DND-41 (cell line): ENCODE data around the gene GSC2.

Experiments
- ATAC-seq: fragments of 200-7000 bp; cut with Tn5 transposase; 3 replicates; pipeline ENCODE4 v1.9.1; 2021; ENCODE audit warnings: low read depth; ENCODE audit not compliant: insufficient read depth
- DNase-seq: peaks from one replicate; pipeline ENCODE4 v3.0.0-alpha.2; 2020
- H2AFZ ChIP-seq: 2 replicates; pipeline ENCODE4 v1.6.0; 2012; ENCODE audit warnings: low read depth, low read length
- H3K27ac ChIP-seq: 2 replicates; pipeline ENCODE4 v1.5.1; 2012; ENCODE audit warnings: low read length, inconsistent platforms
- H3K27me3 ChIP-seq: fragments of 200-600 bp; sonication (generic); 2 replicates; pipeline ENCODE4 v1.6.0; 2012; ENCODE audit warnings: low read length, mild to moderate bottlenecking, inconsistent platforms; ENCODE audit not compliant: insufficient read depth, poor library complexity
- H3K36me3 ChIP-seq: 2 replicates; pipeline ENCODE4 v1.5.1; 2012; ENCODE audit warnings: low read length, inconsistent platforms; ENCODE audit not compliant: insufficient read depth
- H3K4me1 ChIP-seq: 2 replicates; pipeline ENCODE4 v1.5.1; 2012; ENCODE audit warnings: mild to moderate bottlenecking, low read length; ENCODE audit not compliant: insufficient read depth
- H3K4me2 ChIP-seq: 2 replicates; pipeline ENCODE4 v1.6.0; 2012; ENCODE audit warnings: mild to moderate bottlenecking, moderate library complexity, low read length, inconsistent platforms; ENCODE audit not compliant: insufficient read depth
- H3K4me3 ChIP-seq, 2 experiments: fragments of 200-600 bp in 1 of 2; shearing (Covaris generic) in 1 of 2; 2 replicates each; pipeline ENCODE4 v1.5.1; 2012 to 2016; ENCODE audit warnings: inconsistent platforms in 2 of 2, low read length in 2 of 2, mild to moderate bottlenecking in 2 of 2, low read depth in 1 of 2, moderate library complexity in 1 of 2
- H3K79me2 ChIP-seq: 2 replicates; pipeline ENCODE4 v1.6.0; 2012; ENCODE audit warnings: low read length, inconsistent platforms; ENCODE audit not compliant: insufficient read depth
- H3K9ac ChIP-seq: 2 replicates; pipeline ENCODE4 v1.6.0; 2012; ENCODE audit warnings: low read depth, mild to moderate bottlenecking, inconsistent platforms, low read length, moderate library complexity
- H3K9me3 ChIP-seq: 2 replicates; pipeline ENCODE4 v1.5.1; 2012; ENCODE audit warnings: low read length, moderate library complexity, mild to moderate bottlenecking, inconsistent platforms; ENCODE audit not compliant: insufficient read depth, severe bottlenecking
- H4K20me1 ChIP-seq: 2 replicates; pipeline ENCODE4 v1.6.0; 2012; ENCODE audit warnings: low read length; ENCODE audit not compliant: insufficient read depth
- CTCF ChIP-seq: IDR thresholded peaks from 2 replicates; pipeline ENCODE4 v1.5.1; 2012; ENCODE audit warnings: borderline replicate concordance, low read length, moderate library complexity, mild to moderate bottlenecking; ENCODE audit not compliant: poor library complexity, severe bottlenecking; ENCODE audit errors: extremely low read depth
- EZH2 ChIP-seq: IDR thresholded peaks from 3 replicates; pipeline ENCODE4 v1.6.1; 2012; ENCODE audit warnings: borderline replicate concordance, low read depth, mild to moderate bottlenecking, moderate library complexity, low read length, inconsistent platforms; ENCODE audit not compliant: severe bottlenecking

The GSC2 gene

GRCh38 chr22:19176732-19177131 lies 26.6 kb upstream of the GSC2 start:
- peak overlapping the region; percentile 43; the same call in 1 of the 2 replicates for H3K27ac ChIP-seq

GRCh38 chr22:19176175-19176643 lies 26.1 kb upstream of the GSC2 start:
- peaks cover 68% of the 10 kb centered on the region for H3K4me1 ChIP-seq
- no peak overlapping the region for H2AFZ ChIP-seq
- H4K20me1 ChIP-seq = peaks cover 53% of the 10 kb centered on the region
- H3K9me3 ChIP-seq = no peaks in the 10 kb centered on the region
- no peak for TF ChIP-seq CTCF
- TF ChIP-seq EZH2 = no peak
- no peaks in the 10 kb centered on the region for H3K27me3 ChIP-seq
- peak overlapping the region in 1 of 2 experiments; percentile 68; a peak in 1 of 4 replicates for H3K4me3 ChIP-seq
- ATAC-seq (no peak), DNase-seq (no peak)
- no peak overlapping the region for H3K27ac ChIP-seq
- H3K4me2 ChIP-seq = peak overlapping the region; percentile 82; the same call in 1 of the 2 replicates
- H3K9ac ChIP-seq = no peak overlapping the region
- H3K79me2 ChIP-seq = peaks cover 70% of the 10 kb centered on the region
- H3K36me3 ChIP-seq = peaks cover 34% of the 10 kb centered on the region

More at GRCh38 chr22:19176732-19177131, 26.6 kb upstream of the GSC2 start:
- H3K9ac ChIP-seq = peak overlapping the region; percentile 86
- no peak overlapping the region for H2AFZ ChIP-seq
- peak overlapping the region in 1 of 2 experiments; percentile 68; a peak in 2 of 4 replicates for H3K4me3 ChIP-seq
- H3K79me2 ChIP-seq = peaks cover 66% of the 10 kb centered on the region
- TF ChIP-seq EZH2 (no peak), CTCF (no peak)
- peaks cover 34% of the 10 kb centered on the region for H3K36me3 ChIP-seq
- peaks cover 57% of the 10 kb centered on the region for H4K20me1 ChIP-seq
- H3K27me3 ChIP-seq = no peaks in the 10 kb centered on the region
- H3K9me3 ChIP-seq = no peaks in the 10 kb centered on the region
- peak overlapping the region; percentile 82 for H3K4me2 ChIP-seq
- peaks cover 68% of the 10 kb centered on the region for H3K4me1 ChIP-seq
- DNase-seq (no peak), ATAC-seq (no peak)

- H3K4me1 ChIP-seq = peaks cover 71% of the 10 kb centered on the region
- no peak for DNase-seq
- no peak overlapping the region for H2AFZ ChIP-seq
- no peak overlapping the region for H3K27ac ChIP-seq
- H3K27me3 ChIP-seq = no peaks in the 10 kb centered on the region
- no peaks in the 10 kb centered on the region for H3K9me3 ChIP-seq
- H3K79me2 ChIP-seq = peaks cover 75% of the 10 kb centered on the region
- no peak overlapping the region for H3K4me3 ChIP-seq
- ATAC-seq = no peak
- peak overlapping the region; percentile 7; the same call in 1 of the 2 replicates for H3K4me2 ChIP-seq
- peaks cover 53% of the 10 kb centered on the region for H4K20me1 ChIP-seq
- TF ChIP-seq EZH2 (no peak), CTCF (no peak)
- peaks cover 34% of the 10 kb centered on the region for H3K36me3 ChIP-seq
- H3K9ac ChIP-seq = no peak overlapping the region
Measured at GRCh38 chr22:19175602-19176174, 25.6 kb upstream of the GSC2 start.
